ENCODE data around the gene FLNB.

The FLNB gene

GRCh38 chr3:58158442-58159153 is 150.4 kb downstream of the FLNB start:
- H3K36me3 ChIP-seq (ENCODE audit: control insufficient read depth in 2 of 2, insufficient read depth in 1 of 2, low read length in 2 of 2) = peaks cover 0 to 88% of the 10 kb centered on the region in 2 experiments; a peak in 1 of 3 replicates
- ChIA-PET CTCF (interaction anchor here (0.6 to 1.3 kb wide), 5 partner anchors 9 to 168 kb away, joined by 3 to 7 read pairs (median 3); no protein-coding TSS in a partner anchor), POLR2A (no interaction called here)
- H3K4me1 ChIP-seq (ENCODE audit: control insufficient read depth, insufficient read depth, low read length) = no peaks in the 10 kb centered on the region
- no peak overlapping the region for H3K27ac ChIP-seq (ENCODE audit: extremely low read depth, low read depth, low read length)
- no peak overlapping the region for H3K4me3 ChIP-seq (ENCODE audit: low read depth, low read length)
- TF ChIP-seq, protein P1, sequence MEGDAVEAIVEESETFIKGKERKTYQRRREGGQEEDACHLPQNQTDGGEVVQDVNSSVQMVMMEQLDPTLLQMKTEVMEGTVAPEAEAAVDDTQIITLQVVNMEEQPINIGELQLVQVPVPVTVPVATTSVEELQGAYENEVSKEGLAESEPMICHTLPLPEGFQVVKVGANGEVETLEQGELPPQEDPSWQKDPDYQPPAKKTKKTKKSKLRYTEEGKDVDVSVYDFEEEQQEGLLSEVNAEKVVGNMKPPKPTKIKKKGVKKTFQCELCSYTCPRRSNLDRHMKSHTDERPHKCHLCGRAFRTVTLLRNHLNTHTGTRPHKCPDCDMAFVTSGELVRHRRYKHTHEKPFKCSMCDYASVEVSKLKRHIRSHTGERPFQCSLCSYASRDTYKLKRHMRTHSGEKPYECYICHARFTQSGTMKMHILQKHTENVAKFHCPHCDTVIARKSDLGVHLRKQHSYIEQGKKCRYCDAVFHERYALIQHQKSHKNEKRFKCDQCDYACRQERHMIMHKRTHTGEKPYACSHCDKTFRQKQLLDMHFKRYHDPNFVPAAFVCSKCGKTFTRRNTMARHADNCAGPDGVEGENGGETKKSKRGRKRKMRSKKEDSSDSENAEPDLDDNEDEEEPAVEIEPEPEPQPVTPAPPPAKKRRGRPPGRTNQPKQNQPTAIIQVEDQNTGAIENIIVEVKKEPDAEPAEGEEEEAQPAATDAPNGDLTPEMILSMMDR (tag by site-specific recombination; IDR thresholded peaks at IDR 0.05) = no peak
- TF ChIP-seq ZSCAN4 (tag by site-specific recombination; IDR thresholded peaks at IDR 0.05) = no peak
- TF ChIP-seq KLF10 (tag by site-specific recombination; IDR thresholded peaks at IDR 0.05) = no peak
- TF ChIP-seq ZNF398 (tag by site-specific recombination; IDR thresholded peaks at IDR 0.05) = no peak
- TF ChIP-seq ZNF664 (tag by site-specific recombination; IDR thresholded peaks at IDR 0.05) = no peak
- TF ChIP-seq ZNF121 (tag by site-specific recombination; IDR thresholded peaks at IDR 0.05) = no peak
- TF ChIP-seq MZF1 (tag by site-specific recombination; IDR thresholded peaks at IDR 0.05; ENCODE audit: borderline replicate concordance) = no peak
- H3K9me3 ChIP-seq (ENCODE audit: control insufficient read depth, insufficient read depth, low read depth, low read length) = no peaks in the 10 kb centered on the region

DNA sequence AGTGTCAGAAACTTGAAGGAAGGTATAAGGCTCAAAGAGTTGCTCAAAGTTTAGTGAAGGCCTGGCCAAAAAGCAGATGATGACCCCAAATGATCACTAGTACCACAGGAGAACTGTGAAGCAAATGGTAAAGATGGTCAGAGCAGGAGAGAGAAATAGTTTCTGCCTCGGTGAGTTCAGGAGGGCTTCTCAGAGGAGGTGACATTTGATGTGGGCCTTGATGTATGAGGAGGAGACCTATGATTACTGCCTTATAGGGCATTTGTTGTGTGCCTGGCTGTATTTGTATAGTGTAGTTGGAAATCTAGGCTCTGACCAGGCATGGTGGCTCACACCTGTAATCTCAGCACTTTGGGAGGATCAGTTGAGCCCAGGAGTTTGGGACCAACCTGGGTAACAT is 152.2 kb downstream of the FLNB start:
- ChIA-PET CTCF (no interaction called here), POLR2A (no interaction called here)
- H3K9me3 ChIP-seq (ENCODE audit: control insufficient read depth, insufficient read depth, low read depth, low read length) = no peaks in the 10 kb centered on the region
- TF ChIP-seq, protein P2, sequence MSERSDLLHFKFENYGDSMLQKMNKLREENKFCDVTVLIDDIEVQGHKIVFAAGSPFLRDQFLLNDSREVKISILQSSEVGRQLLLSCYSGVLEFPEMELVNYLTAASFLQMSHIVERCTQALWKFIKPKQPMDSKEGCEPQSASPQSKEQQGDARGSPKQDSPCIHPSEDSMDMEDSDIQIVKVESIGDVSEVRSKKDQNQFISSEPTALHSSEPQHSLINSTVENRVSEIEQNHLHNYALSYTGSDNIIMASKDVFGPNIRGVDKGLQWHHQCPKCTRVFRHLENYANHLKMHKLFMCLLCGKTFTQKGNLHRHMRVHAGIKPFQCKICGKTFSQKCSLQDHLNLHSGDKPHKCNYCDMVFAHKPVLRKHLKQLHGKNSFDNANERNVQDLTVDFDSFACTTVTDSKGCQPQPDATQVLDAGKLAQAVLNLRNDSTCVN (tag by site-specific recombination; optimal IDR thresholded peaks at IDR 0.05) = no peak
- no peak for TF ChIP-seq ZNF501 (tag by site-specific recombination; IDR thresholded peaks at IDR 0.05)
- no peak for TF ChIP-seq ZNF433 (tag by site-specific recombination; IDR thresholded peaks at IDR 0.05; ENCODE audit: low read depth)
- no peak for TF ChIP-seq ZFP37 (tag by site-specific recombination; IDR thresholded peaks at IDR 0.05)
- TF ChIP-seq, protein P3, sequence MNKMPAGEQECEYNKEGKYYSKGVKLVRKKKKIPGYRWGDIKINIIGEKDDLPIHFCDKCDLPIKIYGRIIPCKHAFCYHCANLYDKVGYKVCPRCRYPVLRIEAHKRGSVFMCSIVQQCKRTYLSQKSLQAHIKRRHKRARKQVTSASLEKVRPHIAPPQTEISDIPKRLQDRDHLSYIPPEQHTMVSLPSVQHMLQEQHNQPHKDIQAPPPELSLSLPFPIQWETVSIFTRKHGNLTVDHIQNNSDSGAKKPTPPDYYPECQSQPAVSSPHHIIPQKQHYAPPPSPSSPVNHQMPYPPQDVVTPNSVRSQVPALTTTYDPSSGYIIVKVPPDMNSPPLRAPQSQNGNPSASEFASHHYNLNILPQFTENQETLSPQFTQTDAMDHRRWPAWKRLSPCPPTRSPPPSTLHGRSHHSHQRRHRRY (tag by site-specific recombination; IDR thresholded peaks at IDR 0.05) = no peak
- TF ChIP-seq ZNF707 (tag by site-specific recombination; IDR thresholded peaks at IDR 0.05) = no peak
- TF ChIP-seq, protein P1 (tag by site-specific recombination; IDR thresholded peaks at IDR 0.05) = no peak
- TF ChIP-seq ZNF394 (tag by site-specific recombination; IDR thresholded peaks at IDR 0.05; ENCODE audit: borderline replicate concordance) = no peak
- no peak for TF ChIP-seq ZNF37A (tag by site-specific recombination; IDR thresholded peaks at IDR 0.05)
- TF ChIP-seq ZNF692 (tag by site-specific recombination; IDR thresholded peaks at IDR 0.05) = no peak
- no peak overlapping the region for H3K27ac ChIP-seq (ENCODE audit: extremely low read depth, low read depth, low read length)
- no peaks in the 10 kb centered on the region for H3K4me1 ChIP-seq (ENCODE audit: control insufficient read depth, insufficient read depth, low read length)
- H3K36me3 ChIP-seq (ENCODE audit: control insufficient read depth in 2 of 2, insufficient read depth in 1 of 2, low read length in 2 of 2) = peaks cover 0 to 94% of the 10 kb centered on the region in 2 experiments; a peak in 1 of 3 replicates
- no peak overlapping the region for H3K4me3 ChIP-seq (ENCODE audit: low read depth, low read length)

Measured in HEK293 (cell line).